Spinal cord (tissue), 10 donors: ENCODE results near the gene ZBED4. TPM values are rescaled to one million over a fixed set of nuclear protein-coding genes. Genes with fewer than 3 reads are reported as not detected.

Experiments used
- DNase-seq, 6 donors: peaks; one replicate each; pipeline versions ENCODE4 v3.0.0 to v3.0.0-alpha.2; 2013 to 2015; ENCODE audit warnings: low spot score in 6 of 6, low read depth in 4 of 6
- H3K27ac ChIP-seq: one replicate; pipeline ENCODE4 v1.5.1; 2013; ENCODE audit warnings: low read depth, low read length, control low read depth
- H3K27me3 ChIP-seq: one replicate; pipeline ENCODE4 v1.6.1; 2013; ENCODE audit warnings: low read length; ENCODE audit not compliant: control insufficient read depth, insufficient read depth
- H3K36me3 ChIP-seq: one replicate; pipeline ENCODE4 v1.6.1; 2013; ENCODE audit warnings: low read length; ENCODE audit not compliant: control insufficient read depth, insufficient read depth
- H3K4me1 ChIP-seq: one replicate; pipeline ENCODE4 v1.6.1; 2013; ENCODE audit warnings: low read length; ENCODE audit not compliant: control insufficient read depth, insufficient read depth
- H3K4me3 ChIP-seq: one replicate; pipeline ENCODE4 v1.5.1; 2013; ENCODE audit warnings: low read depth, low read length, control low read depth
- H3K9me3 ChIP-seq: one replicate; pipeline ENCODE4 v1.6.1; 2013; ENCODE audit warnings: low read length; ENCODE audit not compliant: control insufficient read depth, insufficient read depth
- WGBS: methylation state at CpG from one replicate; pipeline ENCODE4 v1.1.5; 2013; ENCODE audit warnings: missing lambda C conversion rate; ENCODE audit not compliant: insufficient coverage; 5-methylcytosine and 5-hydroxymethylcytosine counted together
- long read RNA-seq, 4 donors: transcript quantifications; one replicate each; lab custom pipeline, GENCODE V29; 2026
- polyA plus RNA-seq, 2 donors: library from polyadenylated mRNA; unstranded; fragments of 120-200 nt; gene quantifications; one replicate each; pipeline ENCODE4 v1.2.1, GENCODE V29; 2013; ENCODE audit not compliant: insufficient read length in 2 of 2
- total RNA-seq, 2 donors: library from RNA; depleted of rRNA in 1 of 2; stranded (reverse); fragments of 120-200 nt in 1 of 2; fragments of >200 nt in 1 of 2; gene quantifications; one replicate each; pipeline versions ENCODE4 v1.2.3 to v1.2.4, GENCODE V29; 2013 to 2014
- donor health status: healthy.

The ZBED4 gene
- total RNA-seq: 1 to 10 TPM; 8.5 to 9.0 TPM
- polyA plus RNA-seq: 10 to 100 TPM; 14.7 to 15.6 TPM
- long read RNA-seq, donor 1, full-length matches to known transcripts: 6 of 6 reads
- long read RNA-seq, donor 1, partial matches to known transcripts: 0 of 6 reads
- long read RNA-seq, donor 1, other reads (novel, unspliced or antisense): 0 of 6 reads
- long read RNA-seq, donor 2, full-length matches to known transcripts: 3 of 3 reads
- long read RNA-seq, donor 2, partial matches to known transcripts: 0 of 3 reads
- long read RNA-seq, donor 2, other reads (novel, unspliced or antisense): 0 of 3 reads
- long read RNA-seq, donor 3, full-length matches to known transcripts: 5 of 5 reads
- long read RNA-seq, donor 3, partial matches to known transcripts: 0 of 5 reads
- long read RNA-seq, donor 3, other reads (novel, unspliced or antisense): 0 of 5 reads
- long read RNA-seq, donor 4, full-length matches to known transcripts: 4 of 4 reads
- long read RNA-seq, donor 4, partial matches to known transcripts: 0 of 4 reads
- long read RNA-seq, donor 4, other reads (novel, unspliced or antisense): 0 of 4 reads

GRCh38 chr22:49852898-49853894 is at the start of gene ZBED4:
ZBED4 (plus strand) TSS chr22:49853844; CDS start chr22:49883663, 29,819 bp downstream.
- Histone ChIP-seq H3K4me1 (peaks cover 48% of the 10 kb centered on the region), H3K36me3 (peaks cover 17% of the 10 kb centered on the region), H3K27me3 (peaks cover 34% of the 10 kb centered on the region), H3K27ac (peak within 1 kb of the TSS; percentile 69), H3K4me3 (peak within 1 kb of the TSS; percentile 66), H3K9me3 (no peaks in the 10 kb centered on the region)
- peak; percentile 92 to 99 (median 94) for DNase-seq
- under 1% methylated on average over 122 of the region's 127 CpGs for WGBS

- no peak overlapping the region for H3K4me3 ChIP-seq
- H3K27me3 ChIP-seq: no peaks in the 10 kb centered on the region
- peaks cover 39% of the 10 kb centered on the region for H3K36me3 ChIP-seq
- H3K27ac ChIP-seq: no peak overlapping the region
- 100% methylated on average over 6 of the region's 8 CpGs for WGBS
- no peak for DNase-seq
- no peaks in the 10 kb centered on the region for H3K4me1 ChIP-seq
- no peaks in the 10 kb centered on the region for H3K9me3 ChIP-seq
Observed at GRCh38 chr22:49807129-49807528, 46.5 kb upstream of the ZBED4 start.

- no peaks in the 10 kb centered on the region for H3K27me3 ChIP-seq
- no peak overlapping the region for H3K27ac ChIP-seq
- no peaks in the 10 kb centered on the region for H3K4me1 ChIP-seq
- H3K9me3 ChIP-seq: no peaks in the 10 kb centered on the region
- 90% methylated on average over 4 of the region's 14 CpGs for WGBS
- H3K4me3 ChIP-seq: no peak overlapping the region
- DNase-seq: no peak
- H3K36me3 ChIP-seq: peaks cover 39% of the 10 kb centered on the region
Observed at GRCh38 chr22:49807780-49808708, 45.6 kb upstream of the ZBED4 start.

- H3K27ac ChIP-seq: no peak overlapping the region
- H3K27me3 ChIP-seq: no peaks in the 10 kb centered on the region
- 59% methylated on average over 4 of the region's 5 CpGs for WGBS
- H3K36me3 ChIP-seq: peaks cover 31% of the 10 kb centered on the region
- H3K4me1 ChIP-seq: no peaks in the 10 kb centered on the region
- H3K4me3 ChIP-seq: no peak overlapping the region
- DNase-seq: no peak
- H3K9me3 ChIP-seq: no peaks in the 10 kb centered on the region
Observed at GRCh38 chr22:49810363-49811019, 43.2 kb upstream of the ZBED4 start.

GRCh38 chr22:49811020-49811791 is 42.4 kb upstream of the ZBED4 start:
- Histone ChIP-seq H3K27ac (no peak overlapping the region), H3K4me3 (no peak overlapping the region), H3K27me3 (no peaks in the 10 kb centered on the region), H3K4me1 (peaks cover 7% of the 10 kb centered on the region), H3K9me3 (no peaks in the 10 kb centered on the region), H3K36me3 (peaks cover 37% of the 10 kb centered on the region)
- WGBS: 93% methylated on average over 12 of the region's 18 CpGs
- DNase-seq: no peak

GRCh38 chr22:49812838-49813237 is 40.8 kb upstream of the ZBED4 start:
- WGBS: 95% methylated on average over 10 of the region's 11 CpGs
- H3K36me3 ChIP-seq: peaks cover 50% of the 10 kb centered on the region

GRCh38 chr22:49814164-49814686 is 39.4 kb upstream of the ZBED4 start:
- DNase-seq: no peak
- H3K36me3 ChIP-seq: peaks cover 64% of the 10 kb centered on the region
- H3K9me3 ChIP-seq: no peaks in the 10 kb centered on the region
- H3K4me1 ChIP-seq: peaks cover 7% of the 10 kb centered on the region
- no peaks in the 10 kb centered on the region for H3K27me3 ChIP-seq
- H3K4me3 ChIP-seq: no peak overlapping the region
- H3K27ac ChIP-seq: no peak overlapping the region
- WGBS: 91% methylated on average over 12 of the region's 14 CpGs

More at GRCh38 chr22:49812838-49813237, 40.8 kb upstream of the ZBED4 start:
- H3K27ac ChIP-seq: no peak overlapping the region
- H3K9me3 ChIP-seq: no peaks in the 10 kb centered on the region
- no peak for DNase-seq
- H3K4me3 ChIP-seq: no peak overlapping the region
- peaks cover 7% of the 10 kb centered on the region for H3K4me1 ChIP-seq
- H3K27me3 ChIP-seq: no peaks in the 10 kb centered on the region

- peaks cover 7% of the 10 kb centered on the region for H3K4me1 ChIP-seq
- DNase-seq: no peak
- H3K27ac ChIP-seq: no peak overlapping the region
- no peaks in the 10 kb centered on the region for H3K9me3 ChIP-seq
- H3K36me3 ChIP-seq: peaks cover 70% of the 10 kb centered on the region
- 89% methylated on average over 6 of the region's 8 CpGs for WGBS
- H3K27me3 ChIP-seq: no peaks in the 10 kb centered on the region
- no peak overlapping the region for H3K4me3 ChIP-seq
Observed at GRCh38 chr22:49814856-49815255, 38.8 kb upstream of the ZBED4 start.
